ENCODE results near the gene FAM210B.

- no peak for TF ChIP-seq CTCF (IDR thresholded peaks at IDR 0.05)
- TF ChIP-seq POLR2A (IDR thresholded peaks at IDR 0.05), result no peak
- TF ChIP-seq EP300 (IDR thresholded peaks at IDR 0.05), result no peak
These were observed 22.7 kb downstream of the FAM210B start for GRCh38 chr20:56381501-56381900.

Data from ovary (tissue), 3 donors.